Activated CD8-positive, alpha-beta memory T cell treated with anti-CD3 and anti-CD28 coated beads for 36 hours (primary cell): ENCODE measurements around the gene RIBC2. TPM values are rescaled to one million over a fixed set of nuclear protein-coding genes. Genes with fewer than 3 reads are reported as not detected.

Experiments
- total RNA-seq, 2 experiments: library from RNA; stranded (reverse); gene quantifications; one replicate each; pipeline ENCODE4 v1.2.3, GENCODE V29; 2021

The RIBC2 gene
- total RNA-seq, 2 experiments from 2014 or later: 12.4 to 13.3 TPM

Other genes with a start within 250 kb of the RIBC2 start
- 100 to 1,000 TPM; 158 to 166 TPM for gene NUP50, start 249.8 kb upstream of the RIBC2 start, total RNA-seq
- gene KIAA0930, start 172.8 kb upstream of the RIBC2 start, total RNA-seq: 10 to 100 TPM; 38.1 to 41.3 TPM
- gene UPK3A, start 128.7 kb upstream of the RIBC2 start, total RNA-seq: not detected
- 10 to 100 TPM; 27.7 to 28.0 TPM for gene FAM118A, start 103.8 kb upstream of the RIBC2 start, total RNA-seq
- under 1 TPM; 0.48 to 0.55 TPM for gene SMC1B, start 94 bp upstream of the RIBC2 start, total RNA-seq
- gene FBLN1, start 89.2 kb downstream of the RIBC2 start, total RNA-seq: not detected